Liver (tissue), 9 donors: Measurements from ENCODE around the gene TNS3. TPM values are rescaled to one million over a fixed set of nuclear protein-coding genes. Genes with fewer than 3 reads are reported as not detected.

Experiments used
- DNase-seq: peaks from one replicate; pipeline ENCODE4 v3.0.0-alpha.2; 2017; ENCODE audit warnings: low spot score
- H3K27ac ChIP-seq, 2 donors: one replicate each; pipeline ENCODE4 v1.7.0; 2013; ENCODE audit warnings: inconsistent platforms in 2 of 2, low read length in 2 of 2, control low read depth in 1 of 2, low read depth in 1 of 2, mild to moderate bottlenecking in 1 of 2
- H3K27me3 ChIP-seq, 4 donors: one replicate each; pipeline versions ENCODE4 v1.6.1 to v1.7.0; 2013; ENCODE audit warnings: low read length in 3 of 4, inconsistent platforms in 1 of 4, mild to moderate bottlenecking in 1 of 4, moderate library complexity in 1 of 4; ENCODE audit not compliant: control insufficient read depth in 4 of 4, insufficient read depth in 4 of 4
- H3K36me3 ChIP-seq, 4 donors: one replicate each; pipeline versions ENCODE4 v1.6.1 to v1.7.0; 2013; ENCODE audit warnings: low read length in 3 of 4, mild to moderate bottlenecking in 3 of 4, low read depth in 1 of 4, moderate library complexity in 1 of 4; ENCODE audit not compliant: control insufficient read depth in 4 of 4, insufficient read depth in 3 of 4
- H3K4me1 ChIP-seq, 4 donors: one replicate each; pipeline versions ENCODE4 v1.6.1 to v1.7.0; 2013; ENCODE audit warnings: low read length in 3 of 4, mild to moderate bottlenecking in 3 of 4, moderate library complexity in 1 of 4; ENCODE audit not compliant: control insufficient read depth in 4 of 4, insufficient read depth in 4 of 4
- H3K4me3 ChIP-seq, 3 donors: one replicate each; pipeline versions ENCODE4 v1.6.1 to v1.7.0; 2013; ENCODE audit warnings: low read length in 3 of 3, control low read depth in 1 of 3, low read depth in 1 of 3, mild to moderate bottlenecking in 1 of 3
- H3K9ac ChIP-seq, 2 donors: one replicate each; pipeline ENCODE4 v1.7.0; 2013; ENCODE audit warnings: low read length in 2 of 2, mild to moderate bottlenecking in 2 of 2, moderate library complexity in 2 of 2, control low read depth in 1 of 2, low read depth in 1 of 2
- H3K9me3 ChIP-seq, 4 donors: one replicate each; pipeline versions ENCODE4 v1.6.1 to v1.7.0; 2013; ENCODE audit warnings: low read length in 3 of 4; ENCODE audit not compliant: control insufficient read depth in 4 of 4
- EGR1 ChIP-seq, 2 donors: IDR thresholded peaks; 2 replicates each; pipeline ENCODE4 v1.6.1; 2016 to 2018; ENCODE audit warnings: antibody characterized with exemption in 2 of 2, low read depth in 2 of 2
- FOXA1 ChIP-seq: IDR thresholded peaks from 2 replicates; pipeline ENCODE4 v1.6.1; 2016; ENCODE audit warnings: antibody characterized with exemption
- FOXA2 ChIP-seq: IDR thresholded peaks from 2 replicates; pipeline ENCODE4 v1.6.1; 2016; ENCODE audit warnings: antibody characterized with exemption
- GABPA ChIP-seq, 2 donors: IDR thresholded peaks in 1 of 2; conservative IDR thresholded peaks in 1 of 2; 2 replicates each; pipeline ENCODE4 v1.6.1; 2016; ENCODE audit warnings: antibody characterized with exemption in 2 of 2, mild to moderate bottlenecking in 1 of 2, moderate library complexity in 1 of 2
- HNF4A ChIP-seq, 2 donors: conservative IDR thresholded peaks; 2 replicates each; pipeline ENCODE4 v1.6.1; 2016; ENCODE audit warnings: antibody characterized with exemption in 2 of 2, mild to moderate bottlenecking in 2 of 2
- HNF4G ChIP-seq: IDR thresholded peaks from 2 replicates; pipeline ENCODE4 v1.6.1; 2016; ENCODE audit warnings: antibody characterized with exemption
- JUND ChIP-seq, 2 donors: IDR thresholded peaks; 2 replicates each; pipeline ENCODE4 v1.6.1; 2016; ENCODE audit warnings: antibody characterized with exemption in 2 of 2
- NR2F2 ChIP-seq: IDR thresholded peaks from 2 replicates; pipeline ENCODE4 v1.6.1; 2016; ENCODE audit warnings: antibody characterized with exemption
- SP1 ChIP-seq: IDR thresholded peaks from 2 replicates; pipeline ENCODE4 v1.6.1; 2018; ENCODE audit warnings: antibody characterized with exemption, mild to moderate bottlenecking
- TAF1 ChIP-seq: conservative IDR thresholded peaks from 2 replicates; pipeline ENCODE4 v1.6.1; 2016; ENCODE audit warnings: antibody characterized with exemption, mild to moderate bottlenecking
- YY1 ChIP-seq: IDR thresholded peaks from 2 replicates; pipeline ENCODE4 v1.6.1; 2016; ENCODE audit warnings: antibody characterized with exemption, mild to moderate bottlenecking
- WGBS: extraction: QIAGEN DNeasy Blood & Tissue Kit; methylation state at CpG from one replicate; pipeline ENCODE4 v1.1.7; 2013; 5-methylcytosine and 5-hydroxymethylcytosine counted together
- polyA plus RNA-seq, 2 donors: library from polyadenylated mRNA; stranded (reverse) in 1 of 2; unstranded in 1 of 2; fragments of 200-250 nt in 1 of 2; fragments of >200 nt in 1 of 2; fragmentation: Nextera tagmentation in 1 of 2; extraction: Ambion mirVana in 1 of 2; gene quantifications; one replicate each; pipeline versions ENCODE4 v1.2.1 to v1.2.3, GENCODE V29; 2013 to 2015
- total RNA-seq, 2 donors: library from RNA; depleted of rRNA; stranded (reverse); fragments of >200 nt; gene quantifications; one replicate each; pipeline ENCODE4 v1.2.3, GENCODE V29; 2014
- TF ChIP-seq, protein P1 (sequence below): IDR thresholded peaks from 2 replicates; pipeline ENCODE4 v1.6.1; 2016; ENCODE audit warnings: antibody characterized with exemption
- TF ChIP-seq, protein P2 (sequence below): IDR thresholded peaks from 2 replicates; pipeline ENCODE4 v1.6.1; 2016; ENCODE audit warnings: antibody characterized with exemption, mild to moderate bottlenecking
- TF ChIP-seq, protein P3 (sequence below): IDR thresholded peaks from 2 replicates; pipeline ENCODE4 v1.6.1; 2016; ENCODE audit warnings: antibody characterized with exemption
- TF ChIP-seq, protein P4 (sequence below): IDR thresholded peaks from 2 replicates; pipeline ENCODE4 v1.6.1; 2016; ENCODE audit warnings: antibody characterized with exemption
- TF ChIP-seq, protein P5 (sequence below): fragments of 150-350 bp; IDR thresholded peaks from 2 replicates; pipeline ENCODE4 v1.5.1; 2017; ENCODE audit warnings: improper control_type of control experiment, low read depth, low read length; ENCODE audit not compliant: missing input control
- donor health status: healthy.
- donor health status: healthy.
- donor health status: healthy.
- donor health status: healthy.
- donor health status: healthy.

Gene TNS3
- total and polyA plus RNA-seq, 4 donors, result 16.8 to 100 (median 29.5) TPM

DNA sequence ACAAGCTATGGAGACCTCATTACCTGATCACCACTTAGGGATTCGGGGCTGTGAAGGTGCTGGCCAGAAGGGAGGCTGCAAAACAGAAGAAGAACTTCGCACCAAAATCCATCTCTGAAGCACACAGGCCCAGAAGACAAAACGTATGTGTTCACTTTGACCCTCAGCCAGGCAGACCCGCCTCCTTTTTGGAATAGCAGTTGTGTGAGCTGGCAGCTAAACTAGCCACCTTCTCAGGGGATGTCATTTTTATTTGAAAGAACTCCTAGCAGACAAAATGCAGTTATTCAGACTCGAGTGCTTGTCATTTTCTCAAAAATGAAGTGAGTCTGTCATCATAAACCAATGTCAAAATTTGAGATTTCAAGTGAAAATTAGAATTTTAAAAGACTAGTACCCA is 71.7 kb downstream of the TNS3 start:
- 77% methylated on average over 5 of the region's 5 CpGs for WGBS
- no peak overlapping the region for H3K4me3 ChIP-seq
- no peaks in the 10 kb centered on the region for H3K9me3 ChIP-seq
- H3K36me3 ChIP-seq, result peaks cover 0 to 6% (median 2%) of the 10 kb centered on the region in 4 donors
- no peak for DNase-seq
- TF ChIP-seq, protein P1, sequence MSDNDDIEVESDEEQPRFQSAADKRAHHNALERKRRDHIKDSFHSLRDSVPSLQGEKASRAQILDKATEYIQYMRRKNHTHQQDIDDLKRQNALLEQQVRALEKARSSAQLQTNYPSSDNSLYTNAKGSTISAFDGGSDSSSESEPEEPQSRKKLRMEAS, result no peak
- TF ChIP-seq FOXA2 (no peak), JUND (IDR thresholded peaks at IDR 0.05) (no peak), EGR1 (IDR thresholded peaks at IDR 0.05; ENCODE audit: low read depth in 2 of 2) (no peak), FOXA1 (no peak), SP1 (no peak), HNF4A (conservative IDR thresholded peaks at IDR 0.05) (no peak)
- TF ChIP-seq, protein P2, sequence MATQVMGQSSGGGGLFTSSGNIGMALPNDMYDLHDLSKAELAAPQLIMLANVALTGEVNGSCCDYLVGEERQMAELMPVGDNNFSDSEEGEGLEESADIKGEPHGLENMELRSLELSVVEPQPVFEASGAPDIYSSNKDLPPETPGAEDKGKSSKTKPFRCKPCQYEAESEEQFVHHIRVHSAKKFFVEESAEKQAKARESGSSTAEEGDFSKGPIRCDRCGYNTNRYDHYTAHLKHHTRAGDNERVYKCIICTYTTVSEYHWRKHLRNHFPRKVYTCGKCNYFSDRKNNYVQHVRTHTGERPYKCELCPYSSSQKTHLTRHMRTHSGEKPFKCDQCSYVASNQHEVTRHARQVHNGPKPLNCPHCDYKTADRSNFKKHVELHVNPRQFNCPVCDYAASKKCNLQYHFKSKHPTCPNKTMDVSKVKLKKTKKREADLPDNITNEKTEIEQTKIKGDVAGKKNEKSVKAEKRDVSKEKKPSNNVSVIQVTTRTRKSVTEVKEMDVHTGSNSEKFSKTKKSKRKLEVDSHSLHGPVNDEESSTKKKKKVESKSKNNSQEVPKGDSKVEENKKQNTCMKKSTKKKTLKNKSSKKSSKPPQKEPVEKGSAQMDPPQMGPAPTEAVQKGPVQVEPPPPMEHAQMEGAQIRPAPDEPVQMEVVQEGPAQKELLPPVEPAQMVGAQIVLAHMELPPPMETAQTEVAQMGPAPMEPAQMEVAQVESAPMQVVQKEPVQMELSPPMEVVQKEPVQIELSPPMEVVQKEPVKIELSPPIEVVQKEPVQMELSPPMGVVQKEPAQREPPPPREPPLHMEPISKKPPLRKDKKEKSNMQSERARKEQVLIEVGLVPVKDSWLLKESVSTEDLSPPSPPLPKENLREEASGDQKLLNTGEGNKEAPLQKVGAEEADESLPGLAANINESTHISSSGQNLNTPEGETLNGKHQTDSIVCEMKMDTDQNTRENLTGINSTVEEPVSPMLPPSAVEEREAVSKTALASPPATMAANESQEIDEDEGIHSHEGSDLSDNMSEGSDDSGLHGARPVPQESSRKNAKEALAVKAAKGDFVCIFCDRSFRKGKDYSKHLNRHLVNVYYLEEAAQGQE, result no peak
- no peaks in the 10 kb centered on the region for H3K27me3 ChIP-seq
- H3K27ac ChIP-seq, result peak overlapping the region in 1 of 2 donors; percentile 67
- H3K4me1 ChIP-seq, result peaks cover 18 to 51% (median 44%) of the 10 kb centered on the region in 4 donors
- H3K9ac ChIP-seq, result peak overlapping the region in 1 of 2 donors; percentile 23

DNA sequence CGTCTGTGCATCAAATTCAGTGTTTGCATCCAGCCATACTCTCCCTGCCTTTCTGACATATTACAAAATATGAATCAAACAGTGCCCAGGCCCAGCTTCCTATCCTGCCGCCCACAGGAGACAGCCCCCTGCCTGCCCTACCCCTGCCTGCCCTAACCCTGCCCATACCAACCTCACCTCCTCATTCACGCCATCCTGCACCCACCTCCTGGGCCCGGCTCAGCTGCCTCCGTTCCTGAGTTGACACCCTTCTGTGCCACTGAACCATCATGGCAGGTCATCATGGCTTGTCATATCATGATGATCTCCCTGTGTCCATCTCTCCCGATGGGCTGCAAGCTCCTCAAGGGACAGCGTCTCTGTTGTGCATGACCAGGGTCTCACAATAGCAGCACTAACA is 72.3 kb downstream of the TNS3 start:
- Histone ChIP-seq H3K27me3 (no peaks in the 10 kb centered on the region), H3K9ac (no peak overlapping the region), H3K36me3 (peaks cover 0 to 6% (median 3%) of the 10 kb centered on the region in 4 donors), H3K27ac (peak overlapping the region in 1 of 2 donors; percentile 67), H3K4me1 (peaks cover 18 to 49% (median 41%) of the 10 kb centered on the region in 4 donors), H3K4me3 (no peak overlapping the region), H3K9me3 (no peaks in the 10 kb centered on the region)
- TF ChIP-seq SP1 (no peak), HNF4G (no peak), GABPA (IDR thresholded peaks at IDR 0.05 in 1 of 2, conservative IDR thresholded peaks at IDR 0.05 in 1 of 2) (no peak), YY1 (no peak), NR2F2 (no peak), TAF1 (no peak), EGR1 (IDR thresholded peaks at IDR 0.05; ENCODE audit: low read depth in 2 of 2) (no peak)
- TF ChIP-seq, protein P3, sequence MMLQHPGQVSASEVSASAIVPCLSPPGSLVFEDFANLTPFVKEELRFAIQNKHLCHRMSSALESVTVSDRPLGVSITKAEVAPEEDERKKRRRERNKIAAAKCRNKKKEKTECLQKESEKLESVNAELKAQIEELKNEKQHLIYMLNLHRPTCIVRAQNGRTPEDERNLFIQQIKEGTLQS, result no peak
- TF ChIP-seq, protein P4, sequence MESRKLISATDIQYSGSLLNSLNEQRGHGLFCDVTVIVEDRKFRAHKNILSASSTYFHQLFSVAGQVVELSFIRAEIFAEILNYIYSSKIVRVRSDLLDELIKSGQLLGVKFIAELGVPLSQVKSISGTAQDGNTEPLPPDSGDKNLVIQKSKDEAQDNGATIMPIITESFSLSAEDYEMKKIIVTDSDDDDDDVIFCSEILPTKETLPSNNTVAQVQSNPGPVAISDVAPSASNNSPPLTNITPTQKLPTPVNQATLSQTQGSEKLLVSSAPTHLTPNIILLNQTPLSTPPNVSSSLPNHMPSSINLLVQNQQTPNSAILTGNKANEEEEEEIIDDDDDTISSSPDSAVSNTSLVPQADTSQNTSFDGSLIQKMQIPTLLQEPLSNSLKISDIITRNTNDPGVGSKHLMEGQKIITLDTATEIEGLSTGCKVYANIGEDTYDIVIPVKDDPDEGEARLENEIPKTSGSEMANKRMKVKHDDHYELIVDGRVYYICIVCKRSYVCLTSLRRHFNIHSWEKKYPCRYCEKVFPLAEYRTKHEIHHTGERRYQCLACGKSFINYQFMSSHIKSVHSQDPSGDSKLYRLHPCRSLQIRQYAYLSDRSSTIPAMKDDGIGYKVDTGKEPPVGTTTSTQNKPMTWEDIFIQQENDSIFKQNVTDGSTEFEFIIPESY, result no peak
- TF ChIP-seq, protein P5, sequence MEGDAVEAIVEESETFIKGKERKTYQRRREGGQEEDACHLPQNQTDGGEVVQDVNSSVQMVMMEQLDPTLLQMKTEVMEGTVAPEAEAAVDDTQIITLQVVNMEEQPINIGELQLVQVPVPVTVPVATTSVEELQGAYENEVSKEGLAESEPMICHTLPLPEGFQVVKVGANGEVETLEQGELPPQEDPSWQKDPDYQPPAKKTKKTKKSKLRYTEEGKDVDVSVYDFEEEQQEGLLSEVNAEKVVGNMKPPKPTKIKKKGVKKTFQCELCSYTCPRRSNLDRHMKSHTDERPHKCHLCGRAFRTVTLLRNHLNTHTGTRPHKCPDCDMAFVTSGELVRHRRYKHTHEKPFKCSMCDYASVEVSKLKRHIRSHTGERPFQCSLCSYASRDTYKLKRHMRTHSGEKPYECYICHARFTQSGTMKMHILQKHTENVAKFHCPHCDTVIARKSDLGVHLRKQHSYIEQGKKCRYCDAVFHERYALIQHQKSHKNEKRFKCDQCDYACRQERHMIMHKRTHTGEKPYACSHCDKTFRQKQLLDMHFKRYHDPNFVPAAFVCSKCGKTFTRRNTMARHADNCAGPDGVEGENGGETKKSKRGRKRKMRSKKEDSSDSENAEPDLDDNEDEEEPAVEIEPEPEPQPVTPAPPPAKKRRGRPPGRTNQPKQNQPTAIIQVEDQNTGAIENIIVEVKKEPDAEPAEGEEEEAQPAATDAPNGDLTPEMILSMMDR, result no peak
- DNase-seq, result no peak
- 97% methylated on average over 7 of the region's 7 CpGs for WGBS
